HG03103 (cell line): ENCODE measurements around the gene RAP1B.
A peak's percentile ranks its signal among the peaks of the same experiment; 100 is the strongest.
"Not testable (repeated sequence)": the region's sequence is repeated elsewhere in the genome, so short reads cannot be mapped to it uniquely, and the experiment has no call there.

ENCODE experiments used
- ATAC-seq: cut with Tn5 transposase; IDR thresholded peaks from one replicate; pipeline ENCODE4 v1.9.1; 2021; ENCODE audit warnings: low read depth; ENCODE audit not compliant: unreplicated experiment

RAP1B gene

GRCh38 chr12:68632486-68632885 is 21.8 kb downstream of the RAP1B start:
- ATAC-seq, result no peak

- ATAC-seq, result no peak
These were observed 23.2 kb downstream of the RAP1B start for GRCh38 chr12:68633614-68634558.

GRCh38 chr12:68636268-68636667 is 25.6 kb downstream of the RAP1B start:
- no peak for ATAC-seq

DNA sequence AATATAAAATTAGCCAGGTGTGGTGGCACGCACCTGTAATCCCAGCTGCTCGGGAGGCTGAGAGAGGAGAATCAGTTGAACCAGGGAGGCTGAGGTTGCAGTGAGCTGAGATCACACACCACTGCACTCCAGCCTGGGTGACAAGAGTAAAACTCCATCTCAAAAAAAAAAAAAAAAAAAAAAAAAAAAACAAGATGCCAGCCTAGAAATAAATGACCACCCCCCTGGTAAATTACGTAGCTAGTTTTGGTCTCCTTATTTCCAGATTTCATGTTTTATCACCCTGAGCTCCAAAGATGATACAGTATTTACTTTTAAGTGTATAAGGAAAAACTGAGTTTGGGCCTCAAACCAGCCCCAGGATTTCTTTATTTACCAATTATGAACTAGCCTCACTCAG is 26.7 kb downstream of the RAP1B start:
- ATAC-seq, result not testable (repeated sequence)

GRCh38 chr12:68638171-68638570 is 27.5 kb downstream of the RAP1B start:
- ATAC-seq, result no peak

- no peak for ATAC-seq
These were observed 28.2 kb downstream of the RAP1B start for GRCh38 chr12:68638721-68639395.

- ATAC-seq, result no peak
These were observed 28.7 kb downstream of the RAP1B start for GRCh38 chr12:68639396-68639767.

- ATAC-seq, result peak; percentile 86
These were observed 30.4 kb downstream of the RAP1B start for GRCh38 chr12:68641138-68641537.

GRCh38 chr12:68646484-68646883 is 35.8 kb downstream of the RAP1B start:
- no peak for ATAC-seq

DNA sequence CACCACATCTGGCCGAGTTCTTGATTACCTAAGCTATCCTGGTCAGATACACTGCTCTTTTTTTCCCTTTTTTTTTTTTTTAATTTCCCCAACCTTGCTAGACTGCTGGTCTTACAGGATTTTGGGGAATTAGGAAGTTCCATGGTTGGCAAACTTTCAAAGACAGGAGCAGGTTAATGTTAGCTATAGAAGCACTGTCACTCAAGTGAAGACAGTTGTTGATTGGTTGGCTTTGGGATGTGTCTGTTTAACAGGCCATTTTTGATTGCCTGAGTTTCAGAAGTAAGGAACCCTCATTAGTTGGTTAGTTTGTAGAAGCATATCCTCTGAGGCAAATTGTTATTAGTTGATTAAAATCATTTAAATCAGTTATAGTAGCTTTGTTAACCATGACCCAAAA is 36.8 kb downstream of the RAP1B start:
- ATAC-seq, result no peak

DNA sequence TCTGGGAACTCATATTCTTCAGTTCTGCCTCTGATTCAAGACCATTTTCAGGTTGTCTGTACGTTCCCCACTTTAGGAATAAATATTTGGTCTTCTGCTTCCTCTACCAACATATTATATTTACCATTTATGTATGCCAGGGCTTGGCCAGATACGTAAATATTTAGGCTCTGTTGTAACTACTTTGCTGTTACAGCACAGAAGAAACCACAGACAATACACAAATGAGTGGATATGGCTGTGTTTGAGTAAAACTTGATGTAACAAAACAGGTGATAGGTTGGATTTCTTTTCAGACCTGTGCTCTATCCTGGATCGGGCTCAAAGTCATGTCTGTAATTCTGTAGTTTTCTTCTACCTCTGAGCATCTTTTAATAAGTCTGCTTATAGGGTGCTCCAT is 37.5 kb downstream of the RAP1B start:
- ATAC-seq, result no peak

DNA sequence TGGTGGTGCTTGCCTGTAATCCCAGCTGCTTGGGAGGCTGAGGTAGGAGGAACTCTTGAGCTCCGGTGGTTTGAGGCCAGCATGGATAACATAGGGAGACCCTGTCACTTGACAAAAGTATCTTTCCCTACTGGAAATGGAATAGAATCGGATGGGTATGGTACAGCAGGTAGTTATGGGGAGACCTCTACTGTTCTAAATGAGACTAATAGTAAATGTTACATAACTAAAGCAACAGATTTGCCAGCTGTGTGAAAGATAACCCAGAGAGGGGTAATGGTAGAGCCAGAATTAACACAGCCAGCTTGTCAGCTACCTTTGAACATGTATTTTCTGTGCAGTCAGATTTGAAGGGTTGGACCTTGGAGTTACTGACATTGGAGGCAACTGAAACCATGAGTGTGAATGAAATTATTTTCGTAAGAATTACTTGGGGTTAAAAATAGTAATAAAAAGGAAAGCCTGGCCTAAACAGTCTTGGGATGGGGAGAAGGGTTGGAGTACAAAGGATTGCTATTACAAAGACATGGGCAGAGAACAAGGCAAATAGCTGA is 54.4 kb downstream of the RAP1B start:
- ATAC-seq, result no peak

DNA sequence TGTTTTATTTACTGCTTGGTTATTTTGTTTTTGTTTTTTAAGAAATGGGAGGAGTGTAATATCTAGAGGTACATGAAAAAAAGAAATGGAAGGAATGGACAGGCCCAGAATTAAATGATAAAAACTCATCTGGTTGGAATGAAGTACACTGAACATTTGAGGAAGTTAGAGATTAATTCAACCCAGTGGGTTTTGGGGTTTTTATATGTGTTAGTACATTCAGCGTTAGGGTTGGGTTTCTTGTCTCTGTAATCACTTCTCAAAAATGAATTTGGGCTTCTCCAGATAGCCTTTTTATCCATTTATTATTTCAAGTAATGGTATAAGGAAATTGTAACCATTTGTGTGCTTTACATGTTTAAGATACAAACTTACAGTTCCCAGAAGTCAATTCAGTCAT is 56.6 kb downstream of the RAP1B start:
- no peak for ATAC-seq

GRCh38 chr12:68667896-68668295 is 57.2 kb downstream of the RAP1B start:
- no peak for ATAC-seq

DNA sequence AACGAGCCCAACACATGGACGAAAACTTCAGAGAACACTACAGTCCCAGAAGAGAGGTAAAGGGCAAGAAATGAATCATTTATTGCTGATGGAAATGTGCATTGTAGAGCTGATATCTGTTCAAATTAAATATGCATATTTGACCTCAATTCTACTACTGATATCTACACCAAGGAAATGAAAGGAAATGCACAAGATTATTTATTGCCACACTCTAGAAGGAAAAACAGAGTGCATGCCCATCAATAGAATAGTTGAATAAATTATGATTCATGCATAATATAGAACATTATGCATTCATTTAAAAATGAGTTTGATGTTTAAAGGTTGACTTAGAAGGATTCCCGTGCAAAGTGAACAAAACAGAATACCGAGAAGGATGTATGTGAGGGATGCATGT is 60.5 kb downstream of the RAP1B start:
- no peak for ATAC-seq

DNA sequence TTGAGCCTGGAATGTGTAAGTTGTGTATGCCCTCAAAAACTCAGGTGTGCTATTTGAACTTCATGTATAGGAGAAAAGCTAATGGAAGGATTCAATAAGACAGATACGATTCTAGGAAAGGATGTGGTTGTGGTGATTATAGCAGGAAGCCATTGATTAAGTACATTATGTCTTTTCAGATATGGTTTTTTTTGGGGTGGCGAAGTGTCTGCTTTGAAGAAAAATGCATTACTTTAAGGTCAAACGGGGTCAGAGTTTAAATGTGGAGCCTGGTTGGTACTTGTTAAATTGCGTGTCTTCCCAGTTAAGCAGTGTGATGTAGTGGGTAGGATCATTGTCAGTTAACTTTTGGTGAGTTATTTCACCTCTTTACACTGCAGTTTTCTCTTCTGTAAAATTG is 63.1 kb downstream of the RAP1B start:
- no peak for ATAC-seq

GRCh38 chr12:68674376-68674775 is 63.7 kb downstream of the RAP1B start:
- ATAC-seq, result no peak

- ATAC-seq, result no peak
These were observed 64.6 kb downstream of the RAP1B start for GRCh38 chr12:68675101-68675842.

GRCh38 chr12:68676854-68677253 is 66.2 kb downstream of the RAP1B start:
- not testable (repeated sequence) for ATAC-seq

DNA sequence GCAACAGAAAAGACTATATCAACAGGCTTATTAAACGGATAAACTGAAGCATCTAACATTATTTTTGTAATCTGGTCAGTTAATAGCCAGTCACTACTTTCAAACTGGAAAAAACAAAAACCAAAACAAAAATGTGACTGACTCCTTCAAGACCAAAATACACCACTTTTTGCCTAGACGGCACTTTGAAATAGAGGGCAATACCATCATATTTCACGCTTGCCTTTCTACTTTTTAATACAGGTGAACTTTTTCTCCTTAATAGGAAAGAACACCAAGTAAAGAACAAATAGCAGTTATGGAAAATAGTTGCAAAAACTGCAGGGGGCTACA is 75.5 kb downstream of the RAP1B start:
- ATAC-seq, result no peak
